Measurements from ENCODE around the gene PLA2G4D. TPM values are rescaled to one million over a fixed set of nuclear protein-coding genes. Genes with fewer than 3 reads are reported as not detected.

Gene PLA2G4D
- total and polyA plus RNA-seq, 10 of the 15 experiments (the other 5 are each of a cell fraction or from before 2014, with no cell fraction given) = 0.03 TPM; not detected in 9

DNA sequence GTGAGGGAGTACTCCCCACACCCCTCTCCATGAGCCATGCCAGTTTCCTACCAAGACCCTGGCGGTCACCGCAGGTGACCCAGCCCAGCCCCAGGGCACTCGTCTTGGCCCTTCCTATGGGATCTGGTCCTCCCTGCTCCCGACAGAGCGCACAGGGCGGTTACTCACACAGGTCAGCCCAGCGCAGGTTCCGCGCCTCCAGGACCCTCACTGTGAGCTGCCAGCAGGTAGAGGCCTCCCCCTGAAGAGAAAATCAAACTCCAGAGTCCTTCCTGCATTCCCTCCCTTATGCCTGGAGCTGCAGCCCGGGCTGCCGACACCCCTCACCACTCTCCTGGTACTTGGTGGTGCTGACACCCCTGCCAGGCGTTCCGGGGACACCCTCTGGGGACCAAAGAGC, 6.9 kb downstream of the PLA2G4D start (continued):
- TF ChIP-seq EGR1 (IDR thresholded peaks at IDR 0.05; ENCODE audit: borderline replicate concordance in 1 of 2, low read depth in 2 of 2, low read length in 2 of 2) = no peak
- TF ChIP-seq, protein P1, sequence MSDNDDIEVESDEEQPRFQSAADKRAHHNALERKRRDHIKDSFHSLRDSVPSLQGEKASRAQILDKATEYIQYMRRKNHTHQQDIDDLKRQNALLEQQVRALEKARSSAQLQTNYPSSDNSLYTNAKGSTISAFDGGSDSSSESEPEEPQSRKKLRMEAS (IDR thresholded peaks at IDR 0.05; ENCODE audit: low read depth, low read length) = no peak
- no peak for TF ChIP-seq ZNF207 (IDR thresholded peaks at IDR 0.05; ENCODE audit: borderline replicate concordance)

DNA sequence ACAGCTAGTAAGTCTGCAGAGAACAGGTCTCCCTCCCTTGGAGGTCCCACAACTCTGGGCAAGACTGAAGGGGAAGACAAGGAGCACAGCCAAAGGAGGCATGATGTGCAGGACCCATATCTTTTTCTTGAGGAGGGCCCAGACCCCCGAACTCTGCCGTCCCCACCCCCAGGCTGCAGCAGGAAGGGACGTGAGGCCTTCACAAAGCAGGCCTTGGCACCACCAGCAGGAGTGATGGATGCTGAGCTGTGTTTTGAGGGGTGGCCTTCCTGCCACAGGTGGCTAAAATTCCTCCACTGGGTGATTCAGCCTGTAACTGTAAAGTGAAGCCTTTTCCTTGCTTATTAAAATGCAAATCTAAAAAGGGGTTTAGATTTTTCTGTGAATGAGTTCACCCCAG, 8.6 kb downstream of the PLA2G4D start:
- ATAC-seq (no peak), FAIRE-seq (no peak), DNase-seq (ENCODE audit: low read depth, low spot score) (no peak)
- no peaks in the 10 kb centered on the region; a peak in 1 of 4 replicates for H3K27me3 ChIP-seq (replicated peaks in 1 of 2; ENCODE audit: control insufficient read depth in 2 of 2, insufficient read depth in 2 of 2, low read length in 1 of 2)
- ChIA-PET SMC1A (ENCODE audit: uncharacterized antibody, unreplicated experiment) (interaction anchor here (1.0 to 1.9 kb wide), 4 partner anchors 22 to 313 kb away, joined by 3 to 4 read pairs (median 3); no protein-coding TSS in a partner anchor), RAD21 (ENCODE audit: unreplicated experiment) (interaction anchor here (1.0 to 1.8 kb wide), 3 partner anchors 13 to 93 kb away, joined by 3 to 4 read pairs (median 4); no protein-coding TSS in a partner anchor), CTCF (interaction anchor here (0.7 to 4.8 kb wide), 8 partner anchors 22 to 159 kb away, joined by 3 to 27 read pairs (median 5); no protein-coding TSS in a partner anchor), POLR2A (no interaction called here)
- no peaks in the 10 kb centered on the region for H3K4me1 ChIP-seq (ENCODE audit: control insufficient read depth, insufficient read depth, low read length)
- WGBS (ENCODE audit: insufficient coverage, insufficient replicate concordance, low lambda C conversion rate, missing lambda C conversion rate) = 0% methylated on average over 3 of the region's 3 CpGs
- H4K20me1 ChIP-seq (ENCODE audit: control insufficient read depth, insufficient read depth) = no peaks in the 10 kb centered on the region
- no peaks in the 10 kb centered on the region for H3K79me2 ChIP-seq (ENCODE audit: control insufficient read depth, insufficient read depth, low read length)
- TF ChIP-seq, protein P2, sequence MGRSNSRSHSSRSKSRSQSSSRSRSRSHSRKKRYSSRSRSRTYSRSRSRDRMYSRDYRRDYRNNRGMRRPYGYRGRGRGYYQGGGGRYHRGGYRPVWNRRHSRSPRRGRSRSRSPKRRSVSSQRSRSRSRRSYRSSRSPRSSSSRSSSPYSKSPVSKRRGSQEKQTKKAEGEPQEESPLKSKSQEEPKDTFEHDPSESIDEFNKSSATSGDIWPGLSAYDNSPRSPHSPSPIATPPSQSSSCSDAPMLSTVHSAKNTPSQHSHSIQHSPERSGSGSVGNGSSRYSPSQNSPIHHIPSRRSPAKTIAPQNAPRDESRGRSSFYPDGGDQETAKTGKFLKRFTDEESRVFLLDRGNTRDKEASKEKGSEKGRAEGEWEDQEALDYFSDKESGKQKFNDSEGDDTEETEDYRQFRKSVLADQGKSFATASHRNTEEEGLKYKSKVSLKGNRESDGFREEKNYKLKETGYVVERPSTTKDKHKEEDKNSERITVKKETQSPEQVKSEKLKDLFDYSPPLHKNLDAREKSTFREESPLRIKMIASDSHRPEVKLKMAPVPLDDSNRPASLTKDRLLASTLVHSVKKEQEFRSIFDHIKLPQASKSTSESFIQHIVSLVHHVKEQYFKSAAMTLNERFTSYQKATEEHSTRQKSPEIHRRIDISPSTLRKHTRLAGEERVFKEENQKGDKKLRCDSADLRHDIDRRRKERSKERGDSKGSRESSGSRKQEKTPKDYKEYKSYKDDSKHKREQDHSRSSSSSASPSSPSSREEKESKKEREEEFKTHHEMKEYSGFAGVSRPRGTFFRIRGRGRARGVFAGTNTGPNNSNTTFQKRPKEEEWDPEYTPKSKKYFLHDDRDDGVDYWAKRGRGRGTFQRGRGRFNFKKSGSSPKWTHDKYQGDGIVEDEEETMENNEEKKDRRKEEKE (IDR thresholded peaks at IDR 0.05) = no peak
- TF ChIP-seq TAF1 (IDR thresholded peaks at IDR 0.05; ENCODE audit: borderline replicate concordance, low read depth, low read length) = no peak
- TF ChIP-seq MEF2A (IDR thresholded peaks at IDR 0.05; ENCODE audit: insufficient read depth, low read depth, low read length) = no peak
- no peak for TF ChIP-seq HCFC1 (IDR thresholded peaks at IDR 0.05; ENCODE audit: low read length)
- no peak for TF ChIP-seq NBN (IDR thresholded peaks at IDR 0.05)
- TF ChIP-seq SIX5 (IDR thresholded peaks at IDR 0.05; ENCODE audit: low read depth, low read length, severe bottlenecking) = no peak
- TF ChIP-seq, protein P3, sequence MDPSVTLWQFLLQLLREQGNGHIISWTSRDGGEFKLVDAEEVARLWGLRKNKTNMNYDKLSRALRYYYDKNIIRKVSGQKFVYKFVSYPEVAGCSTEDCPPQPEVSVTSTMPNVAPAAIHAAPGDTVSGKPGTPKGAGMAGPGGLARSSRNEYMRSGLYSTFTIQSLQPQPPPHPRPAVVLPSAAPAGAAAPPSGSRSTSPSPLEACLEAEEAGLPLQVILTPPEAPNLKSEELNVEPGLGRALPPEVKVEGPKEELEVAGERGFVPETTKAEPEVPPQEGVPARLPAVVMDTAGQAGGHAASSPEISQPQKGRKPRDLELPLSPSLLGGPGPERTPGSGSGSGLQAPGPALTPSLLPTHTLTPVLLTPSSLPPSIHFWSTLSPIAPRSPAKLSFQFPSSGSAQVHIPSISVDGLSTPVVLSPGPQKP (IDR thresholded peaks at IDR 0.05; ENCODE audit: low read depth, low read length) = no peak
- no peak overlapping the region for H3K4me2 ChIP-seq (ENCODE audit: control insufficient read depth, insufficient read depth)
- intact Hi-C loops (cut with micrococcal nuclease; ENCODE audit: unreplicated experiment) (no loop called here), in situ Hi-C loops (cut with MboI) (no loop called here)
- no peak overlapping the region for H3K4me3 ChIP-seq
- H3K36me3 ChIP-seq (ENCODE audit: control insufficient read depth in 2 of 2, insufficient read depth in 2 of 2, low read length in 1 of 2) = no peaks in the 10 kb centered on the region
- no peak overlapping the region for H3K27ac ChIP-seq (ENCODE audit: control insufficient read depth, insufficient read depth)
- H3K9ac ChIP-seq (ENCODE audit: control insufficient read depth, insufficient read depth, low read length) = no peak overlapping the region
- BruUV-seq (replicated peaks) = no TSS peak
- H2AFZ ChIP-seq (ENCODE audit: control insufficient read depth, low read depth, low read length) = no peak overlapping the region
- H3K9me3 ChIP-seq (replicated peaks; ENCODE audit: control insufficient read depth, insufficient read depth, low read length) = no peaks in the 10 kb centered on the region

Measured in GM12878 (cell line).